NCI-H2107 (cell line): ENCODE results near the gene CUTA.

Source experiments
- DNase-seq: peaks from one replicate; lab custom pipeline; 2025; lab: John Stamatoyannopoulos, UW

Gene CUTA

DNA sequence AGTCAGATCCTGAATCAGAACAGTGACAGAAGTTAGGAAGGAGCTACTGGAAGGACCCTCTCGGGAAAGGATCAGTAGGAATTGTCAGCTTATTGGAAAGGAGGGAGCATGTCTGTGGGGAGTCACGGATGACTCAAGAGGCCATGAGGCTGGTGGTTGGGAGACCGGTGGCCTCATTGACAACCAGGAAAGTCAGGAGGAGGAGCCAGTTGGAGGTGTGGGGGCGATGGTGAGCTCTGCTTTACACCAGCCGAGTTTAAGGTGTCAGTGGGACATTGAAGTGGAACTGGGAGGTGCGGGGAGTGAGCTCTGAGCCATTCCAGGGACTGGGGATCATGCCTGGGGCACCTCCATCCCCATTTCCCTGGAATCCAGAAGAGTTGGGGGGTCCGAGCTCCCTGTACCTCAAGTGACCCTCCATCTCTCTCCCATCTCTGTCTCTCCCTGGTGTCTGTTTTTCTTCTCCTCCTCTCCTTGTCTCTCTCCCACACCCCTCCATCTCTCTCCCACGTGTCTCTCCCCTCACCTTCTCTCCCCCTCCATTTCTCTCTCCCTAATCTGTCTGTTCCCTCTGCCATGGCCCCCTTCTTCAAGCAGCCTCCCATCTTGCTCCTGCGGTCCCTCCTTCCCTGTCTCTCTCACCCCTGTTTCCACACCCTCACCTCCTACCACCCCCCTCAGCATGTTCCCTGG, 22.2 kb upstream of the CUTA start:
- DNase-seq = no peak

DNA sequence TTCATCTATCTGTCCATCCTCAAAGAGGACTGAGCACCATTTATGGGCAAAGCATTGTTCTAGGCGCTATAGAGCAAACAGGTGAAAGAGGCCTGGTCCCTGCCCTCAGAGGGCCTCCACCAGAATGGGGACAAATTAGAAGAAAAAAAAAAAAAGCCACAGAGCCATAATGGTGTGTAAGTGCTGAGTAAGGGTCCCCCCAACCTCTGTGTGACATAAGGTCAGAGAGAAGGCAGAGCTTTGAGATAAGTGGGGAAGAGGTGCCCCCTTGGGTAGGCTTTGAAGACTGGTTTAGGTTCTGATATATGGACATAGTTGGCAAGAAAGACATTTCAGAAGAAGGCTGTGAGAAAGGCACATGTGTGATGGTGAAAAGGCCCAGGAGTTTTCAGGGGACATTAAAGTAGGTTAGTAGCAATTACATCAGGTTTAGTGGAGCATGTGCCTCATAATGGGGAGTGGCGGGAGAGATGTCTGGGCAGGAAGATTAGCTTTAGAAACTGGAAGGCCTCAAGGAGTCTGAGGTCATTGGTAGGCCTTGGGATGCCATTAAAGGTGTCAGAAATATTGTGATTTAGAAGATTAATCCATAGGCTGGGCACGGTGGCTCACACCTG, 21.2 kb upstream of the CUTA start:
- DNase-seq = no peak

DNA sequence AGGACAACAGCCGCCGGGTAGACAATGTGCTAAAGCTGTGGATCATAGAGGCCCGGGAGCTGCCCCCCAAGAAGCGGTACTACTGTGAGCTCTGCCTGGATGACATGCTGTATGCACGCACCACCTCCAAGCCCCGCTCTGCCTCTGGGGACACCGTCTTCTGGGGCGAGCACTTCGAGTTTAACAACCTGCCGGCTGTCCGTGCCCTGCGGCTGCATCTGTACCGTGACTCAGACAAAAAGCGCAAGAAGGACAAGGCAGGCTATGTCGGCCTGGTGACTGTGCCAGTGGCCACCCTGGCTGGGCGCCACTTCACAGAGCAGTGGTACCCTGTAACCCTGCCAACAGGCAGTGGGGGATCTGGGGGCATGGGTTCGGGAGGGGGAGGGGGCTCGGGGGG, 19.8 kb upstream of the CUTA start:
- DNase-seq = no peak

DNA sequence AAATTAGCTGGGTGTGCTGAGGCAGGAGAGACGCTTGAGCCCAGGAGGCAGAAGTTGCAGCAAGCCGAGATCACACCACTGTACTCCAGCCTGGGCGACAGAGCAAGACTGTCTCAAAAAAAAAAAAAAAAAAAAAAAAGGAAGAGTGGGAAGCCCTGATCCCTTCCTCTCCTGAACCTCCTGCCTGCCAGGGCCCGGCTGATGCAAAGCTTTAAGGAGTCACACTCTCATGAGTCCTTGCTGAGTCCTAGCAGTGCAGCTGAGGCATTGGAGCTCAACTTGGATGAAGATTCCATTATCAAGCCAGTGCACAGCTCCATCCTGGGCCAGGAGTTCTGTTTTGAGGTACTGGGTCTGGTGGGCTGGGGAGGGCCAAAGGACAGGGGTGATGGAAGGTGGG, 17.1 kb upstream of the CUTA start:
- no peak for DNase-seq

DNA sequence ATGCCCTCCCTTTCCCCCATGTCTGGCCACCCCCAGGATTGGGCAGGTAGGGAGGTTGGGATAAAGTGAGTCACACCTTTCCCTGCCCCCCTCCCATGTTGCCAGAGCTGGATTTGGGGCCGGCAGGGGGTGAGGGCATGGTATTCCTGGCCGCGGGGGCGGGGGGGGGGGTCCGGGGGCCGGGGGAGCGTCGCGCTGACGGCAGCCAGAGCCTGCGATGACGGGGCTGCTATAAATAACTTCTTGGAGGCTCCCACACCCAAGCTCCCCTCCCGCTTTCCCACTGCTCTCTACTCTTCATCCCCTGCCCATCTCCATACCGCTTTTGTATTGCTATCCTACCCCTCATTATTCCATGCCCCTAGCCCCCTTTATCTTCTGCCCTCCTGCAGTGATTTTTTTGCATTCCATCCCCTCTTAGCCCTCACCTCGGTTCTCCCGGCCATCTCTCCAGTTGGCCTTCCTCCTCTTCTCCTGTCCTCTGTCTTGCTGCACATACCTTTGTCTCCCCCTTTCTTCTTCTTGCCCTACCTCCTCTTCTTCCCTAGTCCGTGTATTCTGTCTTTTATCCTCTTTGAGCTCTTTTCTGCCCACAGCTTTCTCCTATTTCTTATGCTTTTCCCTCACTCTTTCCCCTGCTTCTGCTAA, 15.8 kb upstream of the CUTA start:
- DNase-seq = no peak

DNA sequence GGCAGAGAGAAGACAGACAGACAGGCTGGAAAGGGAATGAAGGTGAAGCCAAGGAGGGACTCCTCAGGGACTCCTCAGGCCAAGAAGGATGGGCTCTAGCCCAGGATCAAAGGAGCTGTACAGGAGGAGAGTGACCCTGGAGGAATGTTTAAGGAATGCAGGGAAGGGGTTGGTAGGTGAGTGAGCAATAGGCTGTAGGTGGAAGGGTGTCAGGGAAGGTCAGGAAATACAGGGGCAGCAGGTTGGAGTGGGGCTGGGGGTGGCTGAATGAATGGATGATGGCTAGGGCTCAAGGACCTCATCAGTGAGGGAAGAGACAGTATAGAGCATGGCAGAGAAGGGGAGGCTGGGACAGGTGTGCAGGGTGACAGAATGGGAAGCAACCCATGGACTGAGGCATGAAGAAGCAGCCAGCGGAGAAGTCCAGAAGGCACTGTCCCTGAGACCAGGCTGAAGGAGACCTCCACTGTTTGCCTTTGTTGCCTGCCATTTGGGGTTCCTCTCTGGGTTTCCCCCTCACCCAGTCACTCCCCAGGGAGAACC, 15.2 kb upstream of the CUTA start:
- DNase-seq = no peak

DNA sequence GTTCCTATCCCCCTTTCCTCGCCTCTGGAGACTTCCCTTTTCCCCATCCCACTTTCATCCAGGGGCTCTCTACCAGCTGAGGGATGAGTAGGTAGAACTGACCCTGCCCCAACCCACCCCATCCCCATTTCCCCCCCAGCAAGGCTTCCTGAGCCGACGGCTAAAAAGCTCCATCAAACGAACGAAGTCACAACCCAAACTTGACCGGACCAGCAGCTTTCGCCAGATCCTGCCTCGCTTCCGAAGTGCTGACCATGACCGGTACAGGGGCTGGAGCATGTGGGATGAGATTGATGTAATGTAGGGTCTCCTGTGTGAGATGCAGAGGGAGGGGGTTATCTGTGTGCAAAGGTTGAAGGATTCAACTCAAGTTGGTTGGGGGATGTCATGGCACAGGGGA, 14.6 kb upstream of the CUTA start:
- DNase-seq = no peak

DNA sequence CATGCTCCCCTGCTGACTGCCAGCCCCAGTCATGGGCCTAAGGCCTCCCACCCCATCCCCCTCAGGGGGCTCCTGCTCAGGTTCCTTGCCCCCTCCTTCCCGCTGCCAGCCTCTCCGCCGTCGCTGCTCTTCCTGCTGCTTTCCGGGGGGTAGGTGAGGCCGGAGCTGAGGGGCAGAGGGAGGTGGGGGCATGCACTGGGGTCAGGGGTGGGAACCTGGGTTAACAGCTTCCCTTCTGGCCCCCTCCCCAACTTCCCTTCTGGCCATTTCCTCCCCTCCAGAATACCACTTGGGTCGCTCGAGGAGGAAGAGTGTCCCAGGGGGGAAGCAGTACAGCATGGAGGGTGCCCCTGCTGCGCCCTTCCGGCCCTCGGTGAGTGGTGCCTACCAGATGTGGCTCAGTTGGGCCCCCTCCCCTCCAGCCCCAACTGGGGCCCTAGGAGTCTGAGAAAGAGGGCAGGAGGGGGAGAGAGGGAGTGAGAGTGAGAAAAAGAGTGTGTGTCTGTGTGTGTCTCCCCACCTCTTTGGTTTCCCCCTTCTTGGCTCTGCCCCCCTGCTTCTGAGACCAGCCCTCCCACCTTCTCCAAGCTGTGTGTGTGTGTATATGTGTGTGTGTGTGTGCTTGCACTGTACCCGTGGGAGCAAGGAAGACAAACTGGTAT, 14.1 kb upstream of the CUTA start:
- no peak for DNase-seq

DNA sequence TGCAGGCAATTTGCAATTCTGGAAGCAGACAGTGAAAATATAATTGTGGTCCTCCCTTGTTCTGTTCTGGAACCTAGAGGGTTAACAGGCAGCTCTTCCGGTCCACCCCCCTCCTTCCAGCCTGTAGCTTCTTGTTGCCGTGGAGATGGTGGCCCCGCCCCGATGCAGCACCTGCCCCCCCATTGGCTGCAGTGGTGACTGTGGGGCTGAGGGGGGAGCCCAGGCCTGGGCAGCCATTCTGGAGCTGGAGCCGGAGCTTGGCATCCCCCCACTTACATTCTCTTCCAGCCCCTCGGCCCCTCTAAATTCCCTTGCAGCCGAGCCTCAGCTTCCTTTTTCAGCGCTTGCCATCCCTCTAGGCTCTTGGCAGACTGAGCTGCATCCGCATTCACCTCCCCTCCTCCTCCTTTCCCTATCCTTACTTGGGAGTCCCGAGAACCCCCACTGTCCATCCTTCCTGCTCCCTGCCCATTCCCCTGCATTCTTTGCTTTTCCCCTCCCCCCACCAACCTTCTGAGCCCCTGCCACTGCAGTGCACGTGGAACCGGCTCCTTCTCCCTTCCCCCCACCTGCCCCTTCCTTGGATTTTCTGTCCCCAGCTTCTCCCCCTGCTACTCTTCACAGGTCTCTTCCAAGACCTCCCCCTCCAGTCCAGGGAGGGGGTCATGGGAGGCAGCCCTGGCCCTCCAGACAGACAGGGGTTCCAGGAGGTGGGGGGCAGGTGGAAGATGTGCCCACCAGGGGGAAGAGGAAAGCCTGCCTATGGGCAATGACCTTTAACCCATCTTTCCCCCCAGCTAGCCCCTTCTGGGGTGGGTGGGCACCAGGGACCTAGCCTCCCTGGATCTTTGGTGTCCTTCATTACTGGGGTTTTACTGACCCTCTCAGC, 13.3 kb upstream of the CUTA start:
- DNase-seq = no peak

DNA sequence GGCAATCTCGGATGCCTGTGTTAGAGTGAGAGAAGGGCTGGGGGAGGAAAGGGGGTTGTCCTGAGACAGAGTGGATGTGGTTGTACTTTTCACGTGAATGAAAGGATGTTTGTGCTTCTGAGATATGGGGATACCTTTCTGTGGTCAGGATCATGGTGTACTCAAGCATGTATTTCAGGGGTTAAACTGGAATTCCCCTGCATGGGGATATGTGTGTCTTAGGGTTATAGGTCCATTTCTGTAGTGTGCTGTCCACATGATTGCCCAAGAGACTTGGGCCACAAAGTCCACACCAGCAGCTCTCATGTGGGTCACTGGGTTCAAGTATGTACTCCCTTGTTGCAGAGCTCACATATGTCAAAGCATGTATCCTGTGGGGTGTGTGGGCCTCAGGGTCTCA, 12.4 kb upstream of the CUTA start:
- no peak for DNase-seq

DNA sequence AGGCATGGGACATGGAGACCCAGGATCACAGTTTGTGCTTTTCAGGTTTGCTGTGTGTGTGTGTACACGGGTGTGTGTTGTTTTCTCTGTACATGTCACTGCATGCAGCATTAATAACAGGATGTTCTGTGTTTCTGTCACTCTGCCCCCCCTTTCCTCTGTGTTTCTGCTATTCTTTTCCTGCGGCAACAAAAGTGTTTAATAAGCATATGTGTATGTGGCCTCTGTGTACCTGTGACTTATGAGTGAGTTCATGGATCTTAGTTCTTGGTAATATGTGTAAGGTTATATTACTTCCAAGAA, 11.8 kb upstream of the CUTA start:
- DNase-seq = no peak

DNA sequence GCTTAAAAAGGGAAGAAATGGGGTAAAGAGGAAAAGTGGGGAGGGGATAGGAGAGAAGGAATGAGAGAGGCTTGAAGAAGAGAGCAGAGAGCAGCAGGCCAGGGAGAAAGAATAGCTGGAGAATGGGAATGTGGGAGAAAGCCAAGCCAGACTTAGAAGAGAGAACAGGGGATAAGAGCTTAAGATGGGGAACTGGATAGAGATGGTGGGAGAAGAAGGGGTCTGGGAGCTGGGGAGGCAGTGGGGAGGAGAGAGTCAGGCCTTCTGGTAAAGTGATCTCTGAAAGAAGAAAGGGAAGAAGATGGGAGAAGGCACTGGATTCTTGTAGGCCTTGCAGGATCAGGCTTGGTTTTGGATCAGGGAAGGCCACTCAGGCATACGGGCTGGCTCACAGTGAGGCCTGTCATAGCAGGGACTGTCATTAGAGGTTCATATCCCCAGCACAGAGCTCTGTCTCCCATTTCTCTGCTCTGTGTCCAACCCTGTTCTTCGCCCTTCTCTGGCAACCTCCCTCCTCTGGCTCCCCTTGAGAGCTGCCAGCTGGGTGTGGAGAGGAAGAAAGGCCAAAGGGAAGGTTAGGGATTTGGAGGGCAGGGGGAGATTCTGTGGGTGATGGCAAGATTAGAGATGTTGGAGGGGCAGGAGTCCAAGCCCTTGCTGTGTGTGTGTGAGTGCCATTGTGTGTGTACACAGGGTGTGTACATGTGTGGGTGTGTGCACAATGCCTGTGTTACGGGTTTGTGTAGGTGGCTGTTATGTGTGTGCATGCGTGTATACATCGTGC, 11.3 kb upstream of the CUTA start:
- DNase-seq = no peak

DNA sequence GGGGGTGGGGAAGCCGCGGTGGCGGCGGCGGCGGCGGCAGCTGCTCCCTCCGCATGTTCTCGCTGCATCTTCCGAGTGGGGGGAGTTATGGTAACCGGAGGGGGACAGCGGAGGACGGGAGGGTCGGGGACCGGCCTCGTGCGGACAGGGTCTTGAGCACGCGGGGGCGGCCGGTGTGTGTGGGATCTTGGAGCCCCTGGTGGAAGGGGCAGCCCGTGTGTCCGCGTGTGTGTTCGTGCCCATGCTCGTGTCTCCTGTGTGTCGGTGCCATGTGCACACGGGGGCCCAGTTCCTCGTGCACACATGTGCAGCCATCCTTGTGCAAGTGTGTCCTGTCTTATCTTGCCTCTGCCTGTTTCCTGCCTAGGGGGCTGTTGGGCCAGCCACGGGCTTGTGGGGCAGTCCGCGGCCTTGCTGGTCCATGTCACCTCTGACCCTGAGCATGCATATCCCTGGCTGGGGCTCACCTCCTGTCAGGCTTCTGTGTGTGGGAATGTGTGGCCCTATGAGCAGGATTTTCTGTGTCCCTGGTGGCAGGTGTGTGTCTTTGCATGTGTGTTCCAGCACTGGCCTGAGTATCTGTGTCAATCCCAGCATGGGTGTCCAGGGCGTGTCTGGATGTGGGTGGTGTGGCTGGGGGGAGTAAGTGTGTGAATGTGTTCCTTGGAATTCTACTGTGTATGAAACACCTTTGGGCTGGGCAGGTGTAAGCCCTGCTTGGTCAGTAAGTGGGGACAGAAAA, 10.5 kb upstream of the CUTA start:
- no peak for DNase-seq

DNA sequence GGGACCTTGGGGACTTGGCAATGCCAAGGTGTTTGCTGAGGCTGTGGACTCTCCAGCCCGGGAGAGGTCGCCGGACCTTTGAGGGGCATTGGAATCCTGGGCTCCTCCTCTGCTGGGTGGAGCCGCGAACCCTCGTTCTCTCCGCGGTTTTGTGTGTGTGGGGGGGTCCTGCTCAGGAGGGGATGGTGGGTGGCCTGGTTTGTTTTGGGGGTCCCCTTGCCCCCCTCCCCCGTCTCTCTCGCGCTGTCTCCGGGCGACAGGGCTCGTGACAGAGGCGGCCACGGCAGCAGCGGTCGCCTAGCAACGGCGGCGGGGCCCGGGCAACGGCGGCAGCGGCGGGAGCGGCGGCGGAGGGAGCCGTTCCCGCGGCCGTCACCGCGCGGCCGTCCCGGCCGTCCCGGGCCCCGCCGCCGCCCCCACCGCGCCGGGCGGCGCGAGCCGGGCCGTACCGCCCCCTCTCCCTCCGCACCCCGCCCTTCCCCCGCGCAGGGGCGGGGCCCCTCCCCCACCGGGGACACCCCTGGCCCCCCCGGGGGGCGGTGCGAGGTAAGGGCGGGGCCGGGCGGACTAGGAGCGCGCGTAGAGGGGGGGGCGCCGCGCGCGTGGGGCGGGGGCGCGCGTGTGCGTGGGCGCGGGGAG, 9.8 kb upstream of the CUTA start:
- no peak for DNase-seq

DNA sequence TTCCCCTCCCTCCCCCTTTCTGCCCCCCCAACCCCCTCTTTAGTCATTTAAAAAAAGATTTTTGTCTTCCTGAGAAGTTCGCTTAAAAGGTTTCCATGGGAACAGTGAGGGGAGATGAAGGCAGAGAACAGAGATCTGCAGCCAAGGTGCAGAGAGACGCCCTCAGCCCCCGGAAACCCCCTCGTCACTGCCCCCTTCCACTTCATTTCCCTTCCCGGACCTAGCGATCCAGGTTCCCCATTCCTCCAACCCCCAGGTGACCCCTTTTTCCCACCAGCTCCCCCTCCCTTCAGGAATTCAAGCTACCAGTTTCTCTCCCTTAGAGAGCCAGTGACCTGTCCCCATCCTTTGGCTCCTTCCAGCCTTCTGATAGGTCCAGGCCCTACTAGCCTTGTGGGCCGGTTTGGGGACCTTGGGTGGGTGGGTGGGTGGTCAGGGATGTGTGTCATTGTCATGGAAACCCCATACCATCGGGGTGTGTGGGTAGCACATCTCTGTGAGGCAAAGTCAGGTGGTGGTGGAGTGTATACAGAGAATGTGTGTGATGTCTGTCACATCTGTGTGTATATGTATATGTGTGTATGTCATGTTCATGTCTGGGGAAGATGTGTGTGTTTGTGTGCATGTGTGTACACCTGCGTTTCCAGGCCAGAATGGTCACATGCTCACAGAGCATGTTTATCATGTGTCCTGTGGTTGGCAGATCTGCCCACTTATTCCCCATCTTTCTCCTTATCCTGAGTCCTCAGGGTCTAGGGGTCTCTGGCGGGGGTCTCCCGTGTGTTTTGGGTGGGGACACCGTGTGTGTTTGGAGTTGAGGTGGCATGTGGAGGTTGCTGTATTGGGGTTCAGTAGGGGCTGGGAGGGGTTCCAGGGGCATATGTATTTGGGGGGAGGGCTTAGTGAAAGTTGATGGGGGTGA, 8.9 kb upstream of the CUTA start:
- DNase-seq = no peak

DNA sequence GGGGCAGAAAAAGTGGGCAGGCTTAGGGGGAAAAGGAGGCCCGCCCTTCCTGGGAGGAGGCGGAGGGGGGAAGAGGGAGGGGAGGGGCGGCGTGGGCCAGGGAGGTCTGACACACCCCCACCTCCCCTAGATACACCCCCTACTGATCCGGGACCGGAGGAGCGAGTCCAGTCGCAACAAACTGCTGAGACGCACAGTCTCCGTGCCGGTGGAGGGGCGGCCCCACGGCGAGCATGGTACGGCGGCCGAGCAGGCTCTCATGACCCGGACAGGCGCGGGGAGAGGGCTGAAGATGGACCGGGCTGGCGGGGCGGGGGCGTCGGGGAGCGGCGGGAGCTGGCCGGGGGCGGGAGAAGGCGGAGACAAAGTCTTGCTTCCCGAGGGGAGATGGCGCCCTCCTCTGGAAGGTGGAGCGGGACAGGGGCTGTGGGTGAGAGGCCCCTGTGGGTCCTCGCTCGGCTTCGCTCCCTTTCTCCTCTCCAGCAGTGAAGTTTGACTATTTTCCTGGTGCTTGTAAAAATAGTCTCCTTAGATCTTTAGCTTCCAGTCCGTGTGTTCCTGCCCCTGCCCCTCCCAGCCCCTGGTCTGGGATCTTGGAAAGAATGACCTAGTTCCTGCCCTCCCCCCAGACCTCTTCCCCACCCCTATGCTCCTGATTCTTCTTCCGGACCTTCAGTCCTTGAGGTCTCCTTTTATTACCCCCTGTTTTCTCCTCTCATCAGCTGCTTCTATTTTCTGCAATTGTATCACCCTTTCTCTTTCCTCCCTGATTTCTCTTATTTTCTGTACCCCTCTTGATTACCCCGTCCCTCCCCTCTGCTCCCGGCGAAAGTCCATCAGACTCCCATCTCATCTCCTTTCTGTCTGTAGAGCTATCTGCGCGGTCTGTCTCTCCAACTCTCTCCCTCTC, 8.0 kb upstream of the CUTA start:
- DNase-seq = no peak

DNA sequence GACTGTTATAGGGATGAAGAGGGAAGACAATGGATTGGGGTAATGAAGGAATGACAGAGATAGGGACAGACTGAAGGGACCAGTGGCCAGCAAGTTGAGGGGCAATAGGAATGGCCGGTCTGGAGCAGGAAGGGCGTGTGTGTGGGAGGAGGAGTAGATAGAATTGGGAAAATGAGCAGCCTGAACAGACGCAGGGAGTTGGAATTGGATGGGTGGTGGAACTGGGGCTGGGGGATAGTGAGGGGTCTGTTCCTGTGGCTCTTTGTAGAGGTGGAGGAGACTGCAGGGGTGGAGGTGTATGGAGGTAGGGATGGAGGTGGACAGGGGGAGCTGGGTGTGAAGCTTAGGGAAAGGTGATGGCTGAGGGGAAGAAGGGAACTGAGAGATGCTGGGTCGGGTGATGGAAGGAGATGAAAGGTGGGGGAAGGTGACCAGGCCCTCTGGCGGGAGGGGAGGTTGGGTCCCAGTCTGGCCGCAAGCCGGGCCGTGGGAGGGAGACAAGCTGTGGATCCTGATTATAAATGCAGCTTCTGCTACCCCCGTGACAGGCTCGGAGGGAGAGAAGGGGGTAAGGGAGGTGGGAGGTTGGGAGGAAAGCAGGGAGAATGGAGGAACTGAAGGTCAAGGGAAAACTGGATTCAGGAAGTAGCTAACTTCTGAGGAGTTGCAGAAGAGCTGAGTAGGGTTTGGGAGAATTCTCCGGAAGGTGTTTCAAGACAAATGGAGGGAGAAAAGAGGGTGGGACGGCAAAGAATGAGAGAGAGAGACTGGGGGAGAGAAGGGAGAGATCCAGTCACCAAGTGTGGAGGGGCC, 7.2 kb upstream of the CUTA start:
- no peak for DNase-seq
